GM12878 (cell line): ENCODE data around the gene ZNF428. TPM values are rescaled to one million over a fixed set of nuclear protein-coding genes. Genes with fewer than 3 reads are reported as not detected.

ENCODE experiments used
- ATAC-seq: fragments of 200-7000 bp; cut with Tn5 transposase; 3 replicates; pipeline ENCODE4 v1.9.1; 2020; ENCODE audit warnings: mild to moderate bottlenecking, moderate library complexity
- BruUV-seq: library from RNA; stranded (reverse); fragments of 400-500 nt; replicated peaks from 2 replicates; lab custom pipeline; 2021; lab: Mats Ljungman, UMichigan
- CTCF ChIA-PET: fragments of 300-600 bp; sonication (Branson Sonifier 250); formaldehyde crosslinking; extraction: SDS; loops from one replicate; lab custom pipeline; 2021; ENCODE audit warnings: inconsistent platforms; lab: Yijun Ruan, JAX
- POLR2A ChIA-PET: fragments of 350-600 bp; formaldehyde crosslinking; extraction: SDS; loops from one replicate; lab custom pipeline; 2021; ENCODE audit warnings: inconsistent platforms; lab: Charles Lee
- RAD21 ChIA-PET: fragments of 300-600 bp; sonication (Branson Sonifier 250); formaldehyde crosslinking; loops from one replicate; lab custom pipeline; 2023; ENCODE audit warnings: antibody characterized with exemption; ENCODE audit not compliant: unreplicated experiment; lab: Charles Lee
- SMC1A ChIA-PET: fragments of 300-600 bp; sonication (Branson Sonifier 250); formaldehyde crosslinking; loops from one replicate; lab custom pipeline; 2023; ENCODE audit not compliant: unreplicated experiment, uncharacterized antibody; lab: Charles Lee
- DNase-seq: peaks from one replicate; pipeline ENCODE4 v3.0.0-alpha.2; 2011; ENCODE audit warnings: low read depth, low spot score
- FAIRE-seq: peaks from 3 replicates; lab custom pipeline; 2011; peaks lifted over from hg19 to GRCh38; lab: Jason Lieb, UNC
- H2AFZ ChIP-seq: 2 replicates; pipeline ENCODE4 v1.6.0; 2011; ENCODE audit warnings: low read depth, low read length, control low read depth; ENCODE audit not compliant: control insufficient read depth
- H3K27ac ChIP-seq: 2 replicates; pipeline ENCODE4 v1.5.1; 2011; ENCODE audit warnings: control low read depth; ENCODE audit not compliant: control insufficient read depth, insufficient read depth
- H3K27me3 ChIP-seq, 2 experiments: replicated peaks in 1 of 2; 2 replicates each; pipeline versions ENCODE4 v1.6.0 to v1.6.1; 2011; ENCODE audit warnings: low read length in 1 of 2; ENCODE audit not compliant: control insufficient read depth in 2 of 2, insufficient read depth in 2 of 2
- H3K36me3 ChIP-seq, 2 experiments: 2 replicates each; pipeline ENCODE4 v1.5.1; 2011; ENCODE audit warnings: low read length in 1 of 2; ENCODE audit not compliant: control insufficient read depth in 2 of 2, insufficient read depth in 2 of 2
- H3K4me1 ChIP-seq: 2 replicates; pipeline ENCODE4 v1.6.1; 2011; ENCODE audit warnings: mild to moderate bottlenecking, low read length, moderate library complexity, mixed read lengths; ENCODE audit not compliant: control insufficient read depth, insufficient read depth
- H3K4me2 ChIP-seq: 2 replicates; pipeline ENCODE4 v1.6.0; 2011; ENCODE audit warnings: control low read depth; ENCODE audit not compliant: control insufficient read depth, insufficient read depth
- H3K4me3 ChIP-seq: fragments of 200-600 bp; sonication (generic); 2 replicates; pipeline ENCODE4 v1.5.1; 2016
- H3K79me2 ChIP-seq: 2 replicates; pipeline ENCODE4 v1.6.0; 2011; ENCODE audit warnings: low read length; ENCODE audit not compliant: control insufficient read depth, insufficient read depth
- H3K9ac ChIP-seq: 2 replicates; pipeline ENCODE4 v1.8.0; 2011; ENCODE audit warnings: low read length, control low read depth, mixed read lengths; ENCODE audit not compliant: control insufficient read depth, insufficient read depth
- H3K9me3 ChIP-seq: replicated peaks from 3 replicates; pipeline ENCODE4 v1.5.1; 2011; ENCODE audit warnings: mild to moderate bottlenecking, low read length; ENCODE audit not compliant: control insufficient read depth, insufficient read depth
- H4K20me1 ChIP-seq: 2 replicates; pipeline ENCODE4 v1.6.0; 2011; ENCODE audit not compliant: control insufficient read depth, insufficient read depth
- BHLHE40 ChIP-seq, 2 experiments: fragments of 450-650 bp in 1 of 2; IDR thresholded peaks; 2 replicates each; pipeline ENCODE4 v1.6.1; 2011 to 2017; ENCODE audit warnings: low read depth in 2 of 2, borderline replicate concordance in 1 of 2, improper control_type of control experiment in 1 of 2, low read length in 1 of 2, mild to moderate bottlenecking in 1 of 2
- BMI1 ChIP-seq: fragments of 450-650 bp; IDR thresholded peaks from 2 replicates; pipeline ENCODE4 v1.6.1; 2016; ENCODE audit warnings: mild to moderate bottlenecking, moderate library complexity, borderline replicate concordance
- CBFB ChIP-seq: IDR thresholded peaks from 2 replicates; pipeline ENCODE4 v1.6.1; 2016; ENCODE audit warnings: antibody characterized with exemption, low read depth
- CREM ChIP-seq: IDR thresholded peaks from 2 replicates; pipeline ENCODE4 v1.6.1; 2014; ENCODE audit warnings: antibody characterized with exemption, low read depth
- ESRRA ChIP-seq: IDR thresholded peaks from 2 replicates; pipeline ENCODE4 v1.6.1; 2012; ENCODE audit warnings: mild to moderate bottlenecking, low read length, improper control_type of control experiment
- FOXM1 ChIP-seq: IDR thresholded peaks from 2 replicates; pipeline ENCODE4 v1.6.1; 2012; ENCODE audit warnings: low read depth, mild to moderate bottlenecking, inconsistent platforms, low read length, moderate library complexity
- MAX ChIP-seq: IDR thresholded peaks from 2 replicates; pipeline ENCODE4 v1.6.1; 2012; ENCODE audit warnings: low read depth, low read length, improper control_type of control experiment
- MEF2A ChIP-seq: IDR thresholded peaks from 2 replicates; pipeline ENCODE4 v1.6.1; 2011; ENCODE audit warnings: low read depth, mild to moderate bottlenecking, low read length, moderate library complexity; ENCODE audit not compliant: insufficient read depth
- NFXL1 ChIP-seq: fragments of 450-650 bp; IDR thresholded peaks from 2 replicates; pipeline ENCODE4 v1.6.1; 2017; ENCODE audit warnings: antibody characterized with exemption, mild to moderate bottlenecking, borderline replicate concordance
- NFYA ChIP-seq: IDR thresholded peaks from 2 replicates; pipeline ENCODE4 v1.6.1; 2011; ENCODE audit warnings: low read depth, mild to moderate bottlenecking, low read length, improper control_type of control experiment, borderline replicate concordance
- NFYB ChIP-seq: IDR thresholded peaks from 2 replicates; pipeline ENCODE4 v1.6.1; 2011; ENCODE audit warnings: low read depth, mild to moderate bottlenecking, low read length, improper control_type of control experiment, moderate library complexity; ENCODE audit not compliant: insufficient read depth
- PAX5 ChIP-seq: IDR thresholded peaks from 2 replicates; pipeline ENCODE4 v1.6.1; 2011; ENCODE audit warnings: low read depth, low read length, borderline replicate concordance
- SKIL ChIP-seq: fragments of 450-650 bp; IDR thresholded peaks from 2 replicates; pipeline ENCODE4 v1.6.1; 2017; ENCODE audit warnings: mild to moderate bottlenecking, low read depth, inconsistent platforms; ENCODE audit not compliant: poor library complexity, severe bottlenecking
- SUZ12 ChIP-seq: fragments of 200-600 bp; sonication (generic); IDR thresholded peaks from one replicate; pipeline ENCODE4 v1.6.1; 2018; ENCODE audit warnings: antibody characterized with exemption, mild to moderate bottlenecking; ENCODE audit not compliant: unreplicated experiment
- WGBS: methylation state at CpG from one replicate; pipeline ENCODE4 v1.1.6; 2016; ENCODE audit warnings: low lambda C conversion rate; ENCODE audit not compliant: insufficient replicate concordance, insufficient coverage; ENCODE audit errors: missing lambda C conversion rate; 5-methylcytosine and 5-hydroxymethylcytosine counted together
- in situ Hi-C: fragments of 300-500 bp; cut with MboI; formaldehyde crosslinking; loops from 9 replicates; pipeline ENCODE4 v1.14.3; 2018; ENCODE audit warnings: mixed read lengths
- intact Hi-C: fragments of 100-400 bp; cut with micrococcal nuclease; formaldehyde crosslinking; loops from one replicate; pipeline ENCODE4 v1.14.2; 2022; ENCODE audit not compliant: unreplicated experiment
- polyA plus RNA-seq, 11 experiments: library from polyadenylated mRNA; depleted of rRNA in 4 of 11; unstranded in 6 of 11; stranded (reverse) in 5 of 11; fragments of >200 nt; fragmentation: Nextera tagmentation in 4 of 11; fragmentation: Illumina TruSeq in 1 of 11; extraction: Ambion mirVana in 4 of 11; extraction: Trizol in 1 of 11; gene quantifications; 1 replicate in 1 of 11; 2 replicates in 10 of 11; pipeline versions ENCODE4 v1.2.1 to v1.2.3, GENCODE V29; 2011 to 2016; ENCODE audit warnings: inconsistent platforms in 2 of 11, missing spikeins in 2 of 11, low read depth in 1 of 11
- total RNA-seq, 4 experiments: library from RNA; depleted of rRNA in 3 of 4; stranded (reverse); fragments of >200 nt in 3 of 4; fragmentation: Illumina TruSeq in 1 of 4; extraction: Trizol in 1 of 4; gene quantifications; 2 replicates each; pipeline versions ENCODE4 v1.2.1 to v1.2.3, GENCODE V29; 2013 to 2021

Gene ZNF428
- total and polyA plus RNA-seq, 10 of the 15 experiments (the other 5 are each of a cell fraction or from before 2014, with no cell fraction given): 0.27 to 57.8 (median 20.4) TPM

- no peak for TF ChIP-seq SKIL
- no peak for TF ChIP-seq FOXM1
- no peak for TF ChIP-seq ESRRA
- no peak for TF ChIP-seq NFXL1
- no peak for TF ChIP-seq MAX
- TF ChIP-seq CBFB: no peak
- no peak for TF ChIP-seq MEF2A
Measured at GRCh38 chr19:43598445-43599240, 20.8 kb downstream of the ZNF428 start (continued).

- Histone ChIP-seq H3K27me3 (no peaks in the 10 kb centered on the region), H4K20me1 (no peaks in the 10 kb centered on the region), H2AFZ (no peak overlapping the region), H3K4me2 (peak overlapping the region; percentile 86), H3K27ac (no peak overlapping the region; the same call in 1 of the 2 replicates), H3K79me2 (peaks cover 37% of the 10 kb centered on the region), H3K4me3 (peak overlapping the region; percentile 80), H3K36me3 (peaks cover 9 to 23% of the 10 kb centered on the region in 2 experiments; a peak in 3 of 4 replicates), H3K9me3 (no peaks in the 10 kb centered on the region), H3K4me1 (peaks cover 7% of the 10 kb centered on the region; the same call in 1 of the 2 replicates), H3K9ac (peak overlapping the region; percentile 32; the same call in 1 of the 2 replicates)
- no TSS peak for BruUV-seq
- in situ Hi-C loops: no loop called here
- ChIA-PET CTCF (interaction anchor here (1.0 to 6.6 kb wide), 6 partner anchors 23 to 212 kb away, joined by 3 to 169 read pairs (median 18); partner anchors contain the start of gene XRCC1), RAD21 (interaction anchor here (0.9 to 4.8 kb wide), 4 partner anchors 18 to 212 kb away, joined by 3 to 92 read pairs (median 4); partner anchors contain the start of gene ZNF575), POLR2A (interaction anchor here (0.7 to 3.7 kb wide), 2 partner anchors 23 to 167 kb away, joined by 3 to 22 read pairs; partner anchors contain the start of genes PINLYP and XRCC1), SMC1A (interaction anchor here (0.7 to 5.4 kb wide), 4 partner anchors 9 to 150 kb away, joined by 3 to 59 read pairs (median 20); no protein-coding TSS in a partner anchor)
- DNase-seq (no peak), FAIRE-seq (no peak), ATAC-seq (no peak)
- intact Hi-C loops: loop anchor here (2.0 kb wide), 1 partner anchor 65 kb away; the partner anchor contains the start of gene ZNF575
- WGBS: 52% methylated on average over 5 of the region's 5 CpGs
- no peak for TF ChIP-seq SUZ12
- TF ChIP-seq BMI1: no peak
- no peak for TF ChIP-seq BHLHE40 (IDR thresholded peaks at IDR 0.05; ENCODE audit: borderline replicate concordance in 1 of 2, low read depth in 2 of 2, low read length in 1 of 2)
- TF ChIP-seq CREM: no peak
- TF ChIP-seq NFYB: no peak
- no peak for TF ChIP-seq SKIL
- no peak for TF ChIP-seq NFYA
- no peak for TF ChIP-seq PAX5
- TF ChIP-seq CBFB: no peak
Measured at GRCh38 chr19:43597876-43598275, 21.6 kb downstream of the ZNF428 start.
